Measurements from ENCODE around the gene ANG.
A peak's percentile ranks its signal among the peaks of the same experiment; 100 is the strongest.
"Not testable (repeated sequence)": the region's sequence is repeated elsewhere in the genome, so short reads cannot be mapped to it uniquely, and the experiment has no call there.

The ANG gene

DNA sequence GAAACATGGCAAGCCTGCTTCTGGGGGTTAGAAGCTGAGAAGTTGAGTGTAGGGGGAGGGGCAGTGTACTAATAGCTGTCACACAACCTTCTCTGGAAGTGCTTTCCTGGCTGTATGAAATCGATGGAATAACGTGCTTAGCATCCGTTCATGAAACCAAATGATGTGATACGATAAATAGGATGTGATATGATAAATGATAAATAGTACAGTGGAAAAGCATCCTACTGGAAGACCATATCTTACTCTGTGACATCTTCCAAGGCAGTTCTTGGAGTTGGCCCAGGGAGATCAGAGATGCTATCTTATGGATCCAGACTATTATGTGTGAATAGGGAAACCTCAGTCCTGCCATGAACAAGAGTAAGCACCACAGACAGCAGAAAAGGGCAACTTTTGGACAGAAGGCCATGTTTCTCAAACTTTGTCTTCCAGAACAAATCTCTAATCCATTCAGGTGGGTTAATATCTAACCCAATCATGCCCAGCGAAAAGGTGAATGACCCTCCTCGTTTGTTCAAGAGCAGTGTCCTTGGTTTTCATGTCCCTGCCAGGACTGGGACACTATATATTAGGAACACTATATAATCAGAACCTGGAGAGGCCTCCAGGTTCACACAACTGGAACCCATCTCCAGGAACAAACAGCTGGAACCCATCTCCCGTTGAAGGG is at the start of gene ANG:
Gene ANG, plus strand, starts transcription at position 598 of the 673 bp plus-strand sequence. CDS start 4,801 bp downstream, outside the sequence.
- no peak for DNase-seq (ENCODE audit: low read depth in 2 of 3, low spot score in 1 of 3)

DNA sequence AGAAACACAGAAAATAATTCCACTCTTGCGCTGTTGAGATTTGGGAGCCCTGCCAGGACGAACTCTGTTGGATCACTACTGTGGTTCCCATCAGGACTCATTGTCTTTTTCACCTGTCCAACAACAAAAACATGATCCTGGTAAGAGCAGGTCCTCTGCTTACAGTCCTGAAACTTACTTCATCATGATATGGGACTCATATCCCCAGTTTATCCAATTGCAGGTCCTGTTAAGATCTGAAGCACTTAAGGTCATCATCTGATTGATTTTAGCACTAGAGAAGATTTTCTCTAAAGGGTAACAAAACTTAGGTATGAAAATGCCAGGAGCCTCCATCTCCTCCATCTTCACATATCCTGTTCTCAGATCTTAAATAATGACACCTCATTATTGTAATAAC is 47.0 kb upstream of the ANG start, which contains the start of gene OR6S1:
Gene OR6S1, minus strand, starts transcription at position 101 of the 400 bp plus-strand sequence. Its CDS starts 0 bp downstream, at position 101.
- no peak for DNase-seq (ENCODE audit: low read depth in 2 of 3, low spot score in 1 of 3)

DNA sequence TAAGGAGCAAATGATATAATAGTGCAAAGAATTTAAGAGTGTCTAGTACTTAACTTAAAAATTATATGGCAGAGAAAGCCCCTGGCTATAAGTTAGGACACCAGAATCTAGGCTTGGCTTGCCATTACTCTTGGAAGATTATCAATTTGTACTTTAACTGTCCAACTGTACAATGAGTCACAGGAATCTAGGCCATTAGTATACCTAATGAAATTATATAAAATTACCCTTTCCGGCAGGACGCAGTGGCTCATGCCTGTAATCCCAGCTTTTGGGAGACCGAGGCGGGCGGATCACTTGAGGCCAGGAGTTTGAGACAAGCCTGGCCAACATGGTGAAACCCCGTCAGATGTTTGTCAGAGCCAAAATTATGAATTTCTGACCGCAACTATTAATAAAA is 46.4 kb upstream of the ANG start:
- no peak for DNase-seq (ENCODE audit: low read depth in 2 of 3, low spot score in 1 of 3)

DNA sequence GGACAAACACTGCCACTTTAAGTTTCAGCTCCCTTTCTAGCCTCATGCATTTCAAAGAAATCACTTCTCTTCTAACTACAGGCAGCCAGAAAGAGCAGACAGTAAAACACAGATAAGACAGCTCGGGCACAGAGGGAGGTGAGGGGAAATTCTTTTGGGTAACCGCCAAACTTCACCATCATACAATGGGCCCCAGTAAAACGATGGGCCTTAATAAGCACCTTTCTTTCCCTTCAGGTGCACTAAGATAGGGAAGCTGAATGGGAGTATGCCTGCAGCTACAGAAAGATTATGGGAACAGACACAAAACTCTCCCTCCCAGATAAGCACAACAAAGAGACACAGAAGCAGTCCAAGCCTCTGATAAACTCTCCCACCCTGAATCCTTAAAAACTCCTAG is 45.8 kb upstream of the ANG start:
- DNase-seq (ENCODE audit: low read depth in 2 of 3, low spot score in 1 of 3), result not testable (repeated sequence)

DNA sequence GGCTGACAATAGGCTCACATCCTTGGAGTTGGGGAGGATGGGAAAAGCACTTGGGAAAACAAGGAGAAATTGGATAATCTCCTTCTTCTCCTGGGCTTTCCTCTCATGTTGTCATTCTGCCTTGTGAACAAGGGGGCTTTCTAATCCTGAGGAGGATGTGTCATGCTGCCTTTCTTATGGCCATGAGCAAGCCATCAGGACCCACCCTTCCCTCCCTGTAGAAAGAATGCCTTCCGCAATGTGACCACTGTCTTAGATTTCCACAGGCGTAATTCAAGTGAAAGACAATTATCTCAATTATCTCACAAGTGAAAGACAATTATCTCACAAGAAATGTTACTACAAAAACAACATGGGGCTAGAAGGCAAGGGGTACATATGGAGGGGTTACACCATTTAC is 44.0 kb upstream of the ANG start:
- no peak for DNase-seq (ENCODE audit: low read depth in 2 of 3, low spot score in 1 of 3)

DNA sequence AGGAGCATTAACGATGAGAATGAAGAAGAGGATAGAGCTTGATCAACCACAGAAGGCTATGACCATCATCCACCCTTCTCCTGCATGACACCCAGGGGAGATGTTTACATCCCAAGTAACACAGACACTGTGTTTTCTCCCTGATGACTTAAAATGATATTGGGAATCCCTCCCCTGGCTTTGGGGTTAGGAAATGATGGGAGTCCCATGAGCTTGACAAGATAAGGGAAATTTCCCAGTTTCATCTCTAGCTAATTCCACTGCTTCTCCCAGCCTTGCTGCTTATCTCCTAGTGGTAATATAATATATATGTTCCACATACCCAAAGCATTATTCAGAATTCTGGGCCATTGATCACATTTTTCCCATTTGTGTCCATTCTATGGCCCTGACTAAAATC is 43.1 kb upstream of the ANG start:
- no peak for DNase-seq (ENCODE audit: low read depth in 2 of 3, low spot score in 1 of 3)

DNA sequence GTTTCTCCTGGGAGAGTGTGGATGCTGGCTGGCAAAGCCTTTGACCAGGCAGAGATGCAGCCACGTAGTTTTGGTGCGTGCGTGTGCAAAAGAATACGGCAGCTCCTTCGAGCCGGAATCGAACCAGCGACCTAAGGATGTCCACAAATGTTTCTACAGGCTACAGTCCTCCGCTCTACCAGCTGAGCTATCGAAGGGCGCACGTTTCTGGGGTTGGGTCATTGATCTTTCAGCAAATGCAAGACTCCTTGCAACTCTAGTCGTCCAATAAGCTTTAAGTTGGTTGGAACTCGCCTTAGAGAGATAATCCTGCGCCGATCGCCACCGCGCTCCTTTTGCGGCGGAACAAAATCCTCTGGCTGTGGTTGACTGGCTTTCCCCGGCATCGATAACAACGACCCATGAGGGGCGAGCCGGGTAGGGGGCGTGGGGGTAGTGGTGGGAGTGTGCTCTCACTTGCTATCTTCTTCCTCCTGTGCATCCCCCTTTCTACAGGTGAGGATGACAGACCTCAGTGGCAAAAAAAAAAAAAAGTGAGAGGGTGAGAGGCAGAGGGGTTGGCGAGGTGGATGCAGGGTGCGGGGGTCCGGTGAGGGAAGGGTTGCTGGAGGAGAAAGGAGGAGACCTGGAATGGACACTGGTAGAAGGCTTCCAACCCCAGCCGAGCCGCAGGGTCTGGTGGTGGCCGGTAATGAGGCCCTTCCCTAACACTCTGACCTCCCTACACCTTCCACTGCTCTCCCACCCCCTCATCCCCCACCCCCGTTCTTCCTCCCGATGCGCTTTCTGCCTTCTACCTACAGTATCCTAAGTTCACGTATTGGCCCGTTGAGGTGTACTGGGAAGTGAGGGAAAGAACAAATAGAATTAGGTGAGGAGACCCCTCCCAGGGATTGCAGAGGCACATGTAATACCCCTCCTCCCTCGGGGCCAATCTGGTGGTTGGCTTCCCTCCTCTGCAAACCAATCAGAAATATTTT is 35.3 kb upstream of the ANG start:
- peak; percentile 61 to 80 (median 70) for DNase-seq (ENCODE audit: low read depth in 2 of 3, low spot score in 1 of 3)

DNA sequence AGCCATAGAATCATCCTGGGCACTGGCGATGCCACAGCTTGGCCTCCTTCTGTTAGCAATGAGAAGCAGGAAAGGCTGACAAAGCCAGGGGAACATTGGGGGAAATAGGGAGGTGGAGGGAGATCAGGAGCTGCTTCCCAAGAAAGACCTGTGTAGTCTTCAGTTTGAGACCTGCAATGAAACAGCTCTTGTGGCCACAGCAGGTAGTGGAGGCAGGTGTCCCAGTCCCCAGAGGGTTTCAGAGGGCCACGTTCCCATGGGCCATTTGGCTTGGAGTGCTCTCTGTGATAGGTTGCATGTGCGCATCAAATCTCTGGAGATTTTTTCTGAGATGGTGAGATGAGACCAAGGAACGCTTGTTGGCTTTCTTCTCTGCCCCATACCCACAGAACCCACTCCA is 32.7 kb upstream of the ANG start:
- no peak for DNase-seq (ENCODE audit: low read depth in 2 of 3, low spot score in 1 of 3)

DNA sequence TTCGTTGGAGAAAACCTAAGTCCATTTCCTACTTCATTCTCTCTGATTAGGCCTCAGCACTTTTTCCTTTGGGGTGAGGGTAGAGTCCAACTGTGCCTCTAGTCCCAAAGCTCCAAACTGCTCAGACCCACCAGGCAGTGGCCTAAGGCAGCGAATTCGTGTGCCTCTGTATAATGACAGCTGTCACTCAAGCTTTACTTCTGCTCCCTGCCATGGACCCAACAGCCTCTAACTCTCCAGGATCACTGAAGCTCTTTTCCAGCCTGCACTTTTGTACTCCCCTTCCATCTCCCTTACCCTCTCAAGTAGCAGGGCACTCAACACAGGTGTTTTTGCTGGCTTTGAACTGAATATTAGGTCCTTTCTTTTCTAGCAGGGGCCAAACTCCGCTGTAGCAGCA is 32.3 kb upstream of the ANG start:
- DNase-seq (ENCODE audit: low read depth in 2 of 3, low spot score in 1 of 3), result no peak

DNA sequence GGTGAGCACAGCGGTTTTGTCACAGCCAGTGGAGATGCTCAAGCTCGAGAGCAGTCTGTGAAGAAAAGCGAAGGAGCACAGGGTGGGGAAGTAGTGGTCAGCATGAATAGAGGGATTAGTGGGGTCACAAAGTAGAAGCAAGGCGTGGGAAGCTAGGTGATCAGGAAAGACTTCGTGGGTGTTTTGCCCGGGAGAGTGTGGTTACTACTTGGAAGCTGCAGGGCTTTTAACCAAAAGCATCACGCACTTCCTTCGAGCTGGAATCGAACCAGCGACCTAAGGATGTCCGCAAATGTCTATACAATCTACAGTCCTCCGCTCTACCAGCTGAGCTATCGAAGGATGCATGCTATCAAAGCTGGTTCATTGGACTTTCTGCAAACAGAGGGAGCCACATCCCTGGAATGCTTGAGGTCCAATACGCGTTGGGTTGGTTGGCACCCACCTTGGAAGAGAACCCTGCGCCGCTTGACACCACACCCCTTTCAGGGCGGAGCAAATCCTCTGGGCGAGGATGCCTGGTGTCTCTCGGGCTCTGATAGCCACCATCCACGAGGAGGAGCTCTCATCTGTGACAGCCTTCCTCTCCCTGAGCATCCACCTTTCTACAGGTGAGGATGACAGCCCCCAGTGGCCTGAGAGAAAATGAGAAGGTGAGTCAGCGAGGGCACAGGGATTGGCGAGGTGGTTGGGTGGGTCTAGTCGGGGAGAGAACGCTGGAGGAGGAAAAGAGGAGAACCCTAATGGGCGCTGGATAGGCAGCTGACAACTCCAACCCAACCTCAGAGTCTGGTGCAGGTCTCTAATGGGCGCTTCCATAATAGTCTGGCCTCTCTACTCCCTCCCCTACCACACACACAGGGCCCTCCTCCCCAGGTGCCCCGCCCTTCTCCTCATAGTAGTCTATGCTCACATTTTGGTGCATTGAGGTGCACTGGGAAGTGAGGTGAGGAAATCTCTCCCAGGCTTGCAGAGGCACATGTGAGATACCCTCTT is 31.1 kb upstream of the ANG start:
- DNase-seq (ENCODE audit: low read depth in 2 of 3, low spot score in 1 of 3), result no peak

DNA sequence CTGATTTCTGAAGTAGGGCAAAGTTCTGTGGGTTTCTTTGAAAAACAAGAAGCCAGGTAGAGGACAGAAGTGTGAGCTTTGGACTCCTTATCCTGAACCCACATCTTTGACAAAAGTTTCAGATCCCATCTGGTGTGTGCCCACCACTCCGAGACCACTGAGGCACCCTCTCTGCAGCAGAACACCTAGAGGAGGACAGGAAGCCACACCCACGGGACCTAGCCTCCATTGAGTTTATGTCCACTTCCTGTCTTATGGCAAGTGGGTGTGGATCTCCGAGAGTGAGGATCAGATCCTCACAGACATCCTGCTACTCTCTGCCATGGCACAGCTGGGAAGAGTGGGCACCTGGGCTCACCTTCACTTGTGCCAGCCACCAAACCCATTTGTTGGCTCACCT is 30.3 kb upstream of the ANG start:
- DNase-seq (ENCODE audit: low read depth in 2 of 3, low spot score in 1 of 3), result no peak

DNA sequence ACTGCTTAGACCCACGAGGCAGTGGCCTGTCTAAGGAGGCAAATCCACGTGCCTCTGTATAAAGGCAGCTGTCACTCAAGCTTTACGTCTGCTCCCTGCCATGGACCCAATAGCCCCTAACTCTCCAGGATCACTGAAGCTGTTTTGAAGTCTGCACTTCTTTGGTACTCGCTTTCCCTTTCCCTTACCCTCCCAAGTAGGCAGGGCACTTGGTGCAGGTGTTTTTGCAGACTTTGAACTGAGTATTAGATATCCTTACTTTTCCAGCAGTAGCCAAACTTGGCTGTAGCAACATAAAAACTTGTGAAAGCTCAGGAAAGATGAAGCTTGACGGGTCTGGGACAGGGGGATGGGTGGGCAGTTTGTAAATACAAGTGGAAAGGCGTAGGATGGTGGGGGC is 29.2 kb upstream of the ANG start:
- DNase-seq (ENCODE audit: low read depth in 2 of 3, low spot score in 1 of 3), result no peak

DNA sequence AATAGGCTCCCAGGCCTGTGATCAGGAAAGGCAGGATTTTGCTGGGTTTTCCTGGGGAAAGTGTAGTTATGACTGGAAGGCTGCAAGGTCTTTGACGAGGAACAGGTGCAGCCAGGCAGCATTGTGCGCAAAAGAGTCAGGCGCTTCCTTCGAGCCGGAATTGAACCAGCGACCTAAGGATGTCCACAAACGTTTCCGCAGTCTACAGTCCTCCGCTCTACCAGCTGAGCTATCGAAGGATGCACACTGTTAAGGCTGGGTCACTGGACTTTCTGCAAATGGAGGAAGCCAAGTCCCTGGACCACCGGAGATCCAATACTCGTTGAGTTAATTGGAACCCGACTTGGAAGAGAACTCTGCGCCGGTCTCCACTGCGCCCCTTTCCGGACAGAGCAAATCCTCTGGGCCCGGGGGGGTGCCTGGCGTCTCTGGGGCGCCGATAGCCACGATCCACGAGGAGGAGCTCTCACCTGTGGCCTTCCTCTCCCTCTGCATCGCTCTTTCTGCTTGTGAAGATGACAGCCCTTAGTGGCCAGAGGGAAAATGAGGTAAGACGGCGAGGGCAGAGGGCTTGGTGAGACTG is 28.7 kb upstream of the ANG start:
- no peak for DNase-seq (ENCODE audit: low read depth in 2 of 3, low spot score in 1 of 3)

DNA sequence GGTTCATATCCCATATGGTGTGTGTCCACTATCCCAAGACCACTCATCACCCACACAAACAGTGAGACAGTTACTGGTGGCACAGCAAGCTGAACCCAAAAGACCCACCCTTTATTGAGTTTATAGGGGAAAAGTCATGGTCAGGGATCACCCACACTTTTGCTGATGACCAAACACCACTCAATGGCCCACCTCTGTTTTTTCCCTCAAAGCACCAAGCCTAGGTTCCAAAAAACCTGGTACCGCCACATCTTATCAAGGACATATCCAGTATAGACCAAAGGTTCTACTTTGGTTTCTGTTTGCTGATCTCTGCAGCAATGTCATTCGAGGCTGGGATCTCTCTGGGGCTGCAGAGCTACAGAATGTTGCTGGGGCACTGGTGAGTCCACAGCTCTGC is 27.4 kb upstream of the ANG start:
- no peak for DNase-seq (ENCODE audit: low read depth in 2 of 3, low spot score in 1 of 3)

DNA sequence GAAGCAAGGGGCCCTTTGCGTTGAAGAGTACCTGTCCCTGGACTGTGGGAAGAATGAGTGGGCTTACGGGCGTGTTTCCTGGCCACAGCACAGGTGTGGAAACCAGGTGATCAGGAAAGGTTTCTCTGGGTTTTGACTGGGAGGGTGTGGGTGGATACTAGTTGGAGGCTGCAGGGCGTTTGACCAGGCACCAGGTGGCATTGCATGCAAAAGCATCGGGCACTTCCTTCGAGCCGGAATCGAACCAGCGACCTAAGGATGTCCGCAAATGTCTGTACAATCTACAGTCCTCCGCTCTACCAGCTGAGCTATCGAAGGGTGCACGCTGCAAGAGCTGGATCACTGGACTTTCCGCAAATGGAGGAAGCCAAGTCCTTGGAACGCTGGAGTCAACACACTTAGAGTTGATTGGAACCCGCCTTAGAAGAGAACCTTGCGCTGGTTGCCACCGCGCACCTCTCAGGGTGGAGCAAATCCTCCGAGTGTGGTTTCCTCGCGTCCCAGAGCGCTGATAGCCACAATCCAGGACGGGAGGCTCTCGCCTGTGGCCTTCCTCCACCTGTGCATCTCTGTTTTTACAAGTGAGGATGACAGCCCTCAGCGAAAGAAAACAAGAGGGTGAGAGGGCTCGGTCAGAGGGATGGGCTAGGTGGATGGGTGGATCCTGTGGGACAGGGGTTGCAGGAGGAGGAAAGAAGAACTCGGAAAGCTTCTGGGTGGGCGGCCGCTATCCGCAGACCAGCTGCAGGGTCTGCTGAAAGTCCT is 25.4 kb upstream of the ANG start:
- peak; percentile 80 to 90 (median 83) for DNase-seq (ENCODE audit: low read depth in 2 of 3, low spot score in 1 of 3)

DNA sequence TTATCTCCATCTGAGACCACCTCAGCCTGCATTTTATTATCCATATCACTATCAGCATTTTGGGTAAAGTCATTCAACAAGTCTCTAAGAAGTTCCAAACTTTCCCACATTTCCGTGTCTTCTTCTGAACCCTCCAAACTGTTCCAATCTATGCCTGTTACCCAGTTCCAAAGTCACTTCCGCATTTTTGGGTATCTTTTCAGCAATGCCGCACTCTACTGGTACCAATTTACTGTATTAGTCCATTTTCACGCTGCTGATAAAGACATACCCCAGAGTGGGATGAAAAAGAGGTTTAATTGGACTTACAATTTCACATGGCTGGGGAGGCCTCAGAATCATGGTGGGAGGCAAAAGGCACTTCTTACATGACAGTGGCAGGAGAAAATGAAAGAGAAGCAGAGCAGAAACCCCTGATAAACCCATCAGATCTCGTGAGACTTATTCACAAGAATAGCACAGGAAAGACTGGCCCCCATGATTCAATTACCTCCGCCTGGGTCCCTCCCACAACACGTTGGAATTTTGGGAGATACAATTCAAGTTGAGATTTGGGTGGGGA is 22.1 kb upstream of the ANG start:
- DNase-seq (ENCODE audit: low read depth in 2 of 3, low spot score in 1 of 3), result not testable (repeated sequence)

DNA sequence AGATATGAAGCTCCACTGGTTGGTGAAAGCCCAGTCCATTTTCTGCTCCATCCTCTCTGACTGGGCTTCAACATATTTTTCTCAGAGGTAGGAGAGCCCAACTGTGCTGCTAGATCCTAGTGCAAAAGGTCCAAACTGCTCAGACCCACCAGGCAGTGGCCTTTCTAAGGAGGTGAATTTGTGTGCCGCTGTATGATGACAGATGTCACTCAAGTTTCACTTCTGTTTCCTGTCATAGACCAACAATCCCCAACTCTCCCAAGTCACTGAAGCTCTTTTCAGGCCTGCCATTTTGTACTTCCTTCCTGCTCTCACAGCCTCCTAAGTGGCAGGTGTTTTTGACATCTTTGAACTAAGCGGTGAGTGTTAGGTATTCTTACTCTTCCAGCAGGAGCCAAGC is 20.6 kb upstream of the ANG start:
- peak in 1 of 3 donors; percentile 29 for DNase-seq (ENCODE audit: low read depth in 2 of 3, low spot score in 1 of 3)

DNA sequence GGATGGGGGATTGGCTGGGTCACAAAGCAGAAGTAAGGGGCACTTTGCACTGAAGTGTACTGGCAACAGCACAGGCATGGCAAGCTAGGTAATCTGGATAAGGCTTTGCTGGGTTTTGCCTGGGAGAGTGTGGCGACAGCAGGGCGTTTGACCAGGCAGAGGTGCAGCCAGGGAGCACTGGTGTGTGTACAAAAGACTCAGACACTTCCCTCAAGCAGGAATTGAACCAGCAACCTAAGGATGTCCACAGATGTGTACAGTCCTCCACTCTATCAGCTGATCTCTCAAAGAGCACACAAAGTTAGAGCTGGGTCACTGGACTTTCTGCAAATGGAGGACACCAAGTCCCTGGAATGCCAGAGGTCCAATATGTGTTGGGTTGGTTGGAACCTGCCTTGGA is 19.6 kb upstream of the ANG start:
- DNase-seq (ENCODE audit: low read depth in 2 of 3, low spot score in 1 of 3), result no peak

DNA sequence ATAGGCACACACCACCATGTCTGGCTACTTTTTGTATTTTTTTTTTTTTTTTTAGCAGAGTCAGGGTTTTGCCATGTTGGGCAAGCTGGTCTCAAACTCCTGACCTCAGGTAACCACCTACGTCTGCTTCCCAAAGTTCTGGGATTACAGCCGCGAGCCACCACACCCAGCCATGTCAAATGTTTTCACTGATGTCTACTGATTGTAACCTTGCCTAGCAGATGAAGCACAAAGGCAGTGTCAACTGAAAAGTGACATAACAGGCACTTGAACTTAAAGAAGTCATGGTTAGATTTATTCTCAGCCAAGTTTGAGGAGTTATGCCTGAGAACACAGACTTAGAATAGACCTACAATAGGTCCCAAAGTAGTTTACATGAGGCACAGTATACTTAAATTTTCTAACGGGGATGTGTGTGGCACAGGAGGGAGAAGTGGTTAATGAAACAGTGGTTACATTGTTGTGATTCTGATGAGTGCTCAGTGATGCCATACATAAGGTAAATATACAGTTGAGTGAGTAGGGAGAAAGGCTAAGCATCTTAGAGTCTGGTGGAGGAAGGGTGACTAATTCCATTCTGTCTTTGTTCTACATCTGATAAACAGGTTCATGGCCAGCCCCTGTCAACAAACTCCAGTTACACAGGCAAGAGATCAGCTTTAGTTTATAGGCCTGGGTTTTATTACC is 16.8 kb upstream of the ANG start:
- DNase-seq (ENCODE audit: low read depth in 2 of 3, low spot score in 1 of 3), result no peak
